ENCODE measurements around the gene SLC9A3.

SLC9A3 gene

DNA sequence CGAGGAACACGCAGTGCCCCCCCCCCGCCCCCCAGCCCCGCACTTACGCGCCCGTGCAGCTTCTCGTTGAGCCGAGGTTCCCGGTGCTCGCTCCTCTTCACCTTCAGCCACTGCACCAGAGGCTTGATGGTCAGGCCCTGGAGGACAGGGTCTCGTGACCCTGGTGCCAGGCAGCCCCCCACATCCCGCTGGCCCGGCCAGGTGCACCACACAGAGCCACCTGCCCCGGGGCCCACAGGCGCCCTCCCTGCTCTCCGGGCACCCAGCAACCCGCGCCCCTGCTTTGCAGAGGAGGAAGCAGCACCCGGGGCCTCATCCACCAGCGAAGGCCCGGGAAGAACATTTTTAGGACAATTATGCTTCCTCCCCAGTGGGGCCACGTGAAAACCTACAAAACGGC lies 42.2 kb downstream of the SLC9A3 start:
- CTCF ChIA-PET = no interaction called here
- DNase-seq (ENCODE audit: extremely low spot score) = no peak
- no peak for TF ChIP-seq CTCF (IDR thresholded peaks at IDR 0.05; ENCODE audit: control extremely low read depth, extremely low read depth, low read depth, missing control alignments)
- POLR2A ChIA-PET = no interaction called here

- ChIA-PET POLR2A (no interaction called here), CTCF (interaction anchor here (1.4 kb wide), 1 partner anchor 51 kb away, joined by 3 read pairs; no protein-coding TSS in a partner anchor)
- no peak for TF ChIP-seq CTCF (IDR thresholded peaks at IDR 0.05; ENCODE audit: control extremely low read depth, extremely low read depth, low read depth, missing control alignments)
- no peak for DNase-seq (ENCODE audit: extremely low spot score)
Measured at GRCh38 chr5:481347-481746, 42.9 kb downstream of the SLC9A3 start.

DNA sequence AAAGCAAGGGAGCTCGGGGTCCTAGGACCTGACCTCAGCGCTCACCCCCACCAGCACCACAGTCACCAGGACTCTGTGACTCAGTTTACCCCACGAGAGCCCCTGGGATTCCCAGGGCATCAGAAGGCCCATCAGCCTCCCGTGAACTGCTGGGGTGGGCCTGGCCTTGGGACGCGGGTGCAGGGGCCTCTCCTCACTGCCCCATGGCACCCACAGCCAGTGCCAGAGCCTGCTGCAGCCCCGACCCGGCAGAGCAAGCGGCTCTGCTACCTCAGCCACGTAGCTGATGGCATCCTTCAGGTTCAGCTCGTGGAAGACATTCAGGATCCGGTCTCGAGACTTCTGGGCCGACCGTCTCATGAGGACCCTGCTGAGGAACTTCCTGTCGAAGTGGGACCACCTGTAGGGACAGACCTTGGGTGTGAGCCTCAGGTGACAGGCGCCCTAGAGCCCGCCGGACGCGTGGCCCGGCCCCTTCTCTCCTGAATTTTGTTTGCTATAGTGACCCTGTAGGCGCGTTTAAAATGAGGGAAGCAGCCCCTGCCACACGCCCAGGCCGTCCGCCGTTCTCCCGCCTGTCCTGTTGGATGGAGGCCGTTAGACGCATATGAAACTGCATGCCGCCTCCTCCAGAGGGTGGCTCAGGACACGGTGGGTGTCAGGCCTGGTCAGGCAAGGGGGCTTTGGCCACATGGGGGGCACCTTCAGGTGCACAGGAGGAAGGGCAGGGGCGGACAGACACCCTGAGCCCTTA lies 44.5 kb downstream of the SLC9A3 start:
- DNase-seq (ENCODE audit: extremely low spot score) = no peak
- CTCF ChIA-PET = interaction anchor here (1.4 kb wide), 1 partner anchor 49 kb away, joined by 3 read pairs; no protein-coding TSS in a partner anchor
- no peak for TF ChIP-seq CTCF (IDR thresholded peaks at IDR 0.05; ENCODE audit: control extremely low read depth, extremely low read depth, low read depth, missing control alignments)
- POLR2A ChIA-PET = no interaction called here

- CTCF ChIA-PET = interaction anchor here (1.0 kb wide), 1 partner anchor 1089 kb away, joined by 3 read pairs; no protein-coding TSS in a partner anchor
- TF ChIP-seq CTCF (IDR thresholded peaks at IDR 0.05; ENCODE audit: control extremely low read depth, extremely low read depth, low read depth, missing control alignments) = no peak
- no peak for DNase-seq (ENCODE audit: extremely low spot score)
- POLR2A ChIA-PET = no interaction called here
Measured at GRCh38 chr5:478982-479535, 45.2 kb downstream of the SLC9A3 start.

DNA sequence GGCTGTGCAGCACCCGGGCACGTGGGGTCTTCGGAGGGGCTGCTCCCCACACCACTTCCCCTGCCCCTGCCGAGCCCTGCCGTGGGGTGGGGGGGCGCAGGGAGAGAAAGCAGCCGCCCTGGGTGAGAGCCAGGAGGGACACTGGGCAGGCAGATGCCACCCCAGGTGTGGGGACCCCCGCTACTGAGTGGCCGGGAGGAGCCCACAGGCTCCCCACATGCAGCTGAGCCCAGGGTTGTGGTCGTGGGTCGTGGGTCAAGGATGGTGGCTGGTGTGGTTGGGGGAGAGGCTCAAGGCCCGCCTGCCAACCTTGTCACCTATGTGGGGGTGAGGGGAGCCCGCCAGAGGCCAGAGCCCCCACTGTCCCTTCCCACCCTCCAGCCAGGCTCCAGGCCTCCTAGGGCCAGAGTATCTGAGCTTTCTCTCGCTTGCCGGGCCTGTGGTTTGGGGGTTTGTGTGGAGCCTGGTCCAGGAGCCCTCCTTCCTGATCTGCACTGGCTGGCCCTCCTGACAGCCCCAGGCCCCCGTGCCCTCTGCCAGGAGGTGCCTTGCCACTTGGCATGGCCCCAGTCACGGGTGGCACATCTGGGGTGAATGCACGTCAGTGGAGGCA lies 45.8 kb downstream of the SLC9A3 start:
- ChIA-PET CTCF (interaction anchor here (1.0 to 1.2 kb wide), 2 partner anchors 162 to 1090 kb away, joined by 3 read pairs; no protein-coding TSS in a partner anchor), POLR2A (no interaction called here)
- no peak for DNase-seq (ENCODE audit: extremely low spot score)
- no peak for TF ChIP-seq CTCF (IDR thresholded peaks at IDR 0.05; ENCODE audit: control extremely low read depth, extremely low read depth, low read depth, missing control alignments)

- ChIA-PET CTCF (interaction anchor here (1.2 to 2.4 kb wide), 2 partner anchors 31 to 161 kb away, joined by 3 to 7 read pairs; no protein-coding TSS in a partner anchor), POLR2A (no interaction called here)
- TF ChIP-seq CTCF (IDR thresholded peaks at IDR 0.05; ENCODE audit: control extremely low read depth, extremely low read depth, low read depth, missing control alignments) = no peak
- DNase-seq (ENCODE audit: extremely low spot score) = no peak
Measured at GRCh38 chr5:477871-478270, 46.4 kb downstream of the SLC9A3 start.
